Stimulated activated CD4-positive, alpha-beta T cell treated with anti-CD3 and anti-CD28 coated beads, TNF-alpha, amount 100 ng/mL, for 24 hours (primary cell): ENCODE data around the gene TBC1D1.

Source experiments
- DNase-seq, 3 experiments: peaks; one replicate each; pipeline ENCODE4 v3.0.0-alpha.2; 2020; ENCODE audit warnings: low read depth in 3 of 3

TBC1D1 gene

GRCh38 chr4:38125816-38126215, 234.9 kb downstream of the TBC1D1 start:
- DNase-seq: no peak

DNA sequence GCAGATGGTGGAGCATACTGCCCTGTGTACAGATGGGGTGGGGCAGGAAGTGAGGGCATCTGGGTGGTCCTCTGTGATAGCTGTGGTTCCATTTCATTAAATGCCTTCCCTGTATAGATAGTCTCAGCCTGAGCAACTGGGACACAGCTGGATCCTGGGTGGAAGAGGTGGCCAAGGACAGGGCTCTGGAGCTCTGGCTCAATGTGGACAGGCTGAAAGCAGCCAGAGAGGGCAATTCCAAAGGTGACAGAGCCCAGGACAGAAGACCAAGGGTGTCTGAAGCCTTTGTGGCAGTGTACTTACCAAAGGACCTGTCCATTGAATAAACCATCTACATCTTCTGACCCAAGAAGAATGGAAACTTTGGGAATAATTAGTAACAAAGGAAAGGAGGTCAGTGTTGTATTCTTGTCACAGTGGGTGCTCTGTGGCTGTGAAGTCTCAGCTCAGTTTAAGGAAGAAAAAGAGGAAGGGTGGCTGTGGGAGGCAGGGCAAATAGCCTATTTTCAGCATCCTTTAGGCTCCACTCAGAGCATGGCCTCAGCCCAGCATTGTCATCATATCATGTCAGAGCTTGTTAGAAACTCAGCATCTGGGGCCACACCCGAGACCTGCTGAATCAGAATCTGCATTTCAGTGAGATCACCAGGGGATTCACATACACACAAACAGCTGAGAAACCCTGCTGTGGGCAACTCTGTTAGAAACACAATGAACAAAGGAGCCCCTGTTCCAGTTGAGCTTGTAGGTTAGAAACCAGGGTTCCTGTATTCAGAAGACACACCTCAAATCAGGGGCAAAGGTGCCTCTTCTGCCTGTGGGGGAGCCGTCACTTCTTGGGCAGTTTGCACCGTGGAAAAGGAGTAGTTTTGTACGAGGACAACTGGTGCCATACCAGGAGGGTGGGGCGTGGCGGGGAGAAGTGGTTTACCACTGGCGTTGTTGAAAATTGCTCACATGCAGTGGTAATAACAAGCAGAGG, 237.9 kb downstream of the TBC1D1 start:
- DNase-seq: peak; percentile 39 to 69 (median 66)

DNA sequence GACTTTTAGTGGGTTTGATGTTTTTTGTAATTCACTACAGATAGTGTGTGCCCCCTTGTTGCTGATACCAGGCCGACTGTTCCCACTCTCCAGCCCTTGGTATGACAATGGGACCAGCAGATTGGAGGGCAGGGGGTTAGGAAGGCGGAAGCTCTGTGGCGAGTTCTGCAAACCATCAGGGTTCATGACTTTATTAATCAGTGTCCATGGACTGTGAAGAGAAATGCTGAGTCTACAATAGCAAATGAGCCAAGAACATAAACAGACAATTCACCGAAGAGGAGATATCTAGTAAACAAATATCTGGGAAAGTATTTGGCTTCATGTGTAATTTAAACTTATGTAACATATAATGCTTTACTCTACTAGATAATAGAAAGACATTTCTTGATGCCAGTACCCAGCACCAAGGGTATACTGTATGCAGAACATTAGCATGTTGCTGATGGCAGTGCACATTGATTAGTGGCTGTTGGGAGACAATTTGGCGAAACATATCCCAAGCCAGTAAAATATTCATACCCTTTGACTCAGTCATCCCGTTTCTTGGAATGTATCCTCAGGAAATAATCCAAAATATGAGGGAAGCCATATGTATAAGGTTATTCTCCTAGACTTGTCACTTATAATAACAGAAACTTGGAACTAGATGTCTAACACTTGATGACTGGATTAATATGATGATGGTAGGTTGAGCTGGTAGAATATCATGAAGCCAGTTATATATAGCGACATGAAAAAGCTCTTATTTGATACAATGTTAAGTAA, 238.8 kb downstream of the TBC1D1 start:
- no peak for DNase-seq

- DNase-seq: no peak
Observed at GRCh38 chr4:38130884-38131283, 240.0 kb downstream of the TBC1D1 start.

GRCh38 chr4:38131371-38132091, 240.6 kb downstream of the TBC1D1 start:
- peak; percentile 51 to 80 (median 75) for DNase-seq

DNA sequence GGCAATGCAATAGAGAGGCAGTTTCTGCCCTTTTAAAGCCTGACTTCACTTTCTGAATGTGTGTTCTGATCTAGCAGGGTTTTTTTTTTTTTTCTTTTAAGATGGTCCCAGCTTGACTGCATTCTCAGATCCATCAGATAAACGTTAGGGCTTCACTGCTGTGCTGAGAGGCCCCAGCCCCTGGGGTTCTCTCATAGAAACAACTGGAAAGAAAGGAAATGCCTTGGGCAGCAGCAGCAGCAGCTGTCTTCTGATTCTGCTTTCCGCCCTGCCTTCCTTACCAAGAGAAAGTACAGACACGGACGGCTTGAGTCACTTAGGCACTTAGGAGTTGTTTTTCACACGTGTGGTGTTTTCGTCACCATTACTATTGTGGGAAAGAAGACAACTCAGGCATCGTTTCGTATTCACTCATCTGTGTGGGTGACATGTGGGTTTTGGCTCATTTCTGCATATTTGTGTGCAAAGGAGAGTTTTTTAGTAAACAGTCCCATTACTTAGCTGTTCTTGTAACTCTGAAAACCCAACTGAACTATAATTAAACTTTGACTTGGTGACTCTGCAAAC, 241.3 kb downstream of the TBC1D1 start:
- peak; percentile 58 to 80 (median 65) for DNase-seq

DNA sequence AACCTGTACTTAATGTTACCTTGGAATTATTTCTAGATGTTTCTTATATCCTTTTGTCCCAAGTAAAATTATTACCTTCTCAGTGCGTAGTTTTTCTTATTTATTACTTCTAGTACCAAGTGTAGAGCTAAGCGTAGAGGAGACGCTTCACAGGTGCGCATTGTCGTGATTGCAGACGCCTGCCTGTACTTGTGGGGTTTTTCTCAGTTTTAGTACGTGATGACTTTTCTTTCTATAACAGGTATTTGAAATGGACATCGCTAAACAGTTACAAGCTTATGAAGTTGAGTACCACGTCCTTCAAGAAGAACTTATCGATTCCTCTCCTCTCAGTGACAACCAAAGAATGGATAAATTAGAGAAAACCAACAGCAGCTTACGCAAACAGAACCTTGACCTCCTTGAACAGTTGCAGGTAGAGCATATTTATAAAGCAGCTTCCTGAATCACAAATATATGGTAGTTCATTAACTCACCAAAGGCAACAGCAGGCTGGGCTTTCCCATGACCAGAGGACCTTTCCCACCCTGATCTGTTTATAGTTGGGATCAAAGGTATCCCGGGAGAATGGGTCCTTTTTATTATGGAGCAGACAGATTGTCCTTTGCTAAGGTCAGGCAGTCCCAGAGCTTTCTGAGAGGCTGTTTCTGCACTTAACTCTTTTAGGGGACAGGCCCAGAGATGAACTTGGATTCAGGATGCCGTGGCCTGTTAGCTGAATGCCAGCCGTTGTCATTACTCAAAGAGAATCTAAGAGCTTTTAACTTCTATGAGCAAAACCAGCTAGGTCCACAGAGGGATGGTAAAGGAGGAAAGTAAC, 242.2 kb downstream of the TBC1D1 start:
- no peak for DNase-seq

DNA sequence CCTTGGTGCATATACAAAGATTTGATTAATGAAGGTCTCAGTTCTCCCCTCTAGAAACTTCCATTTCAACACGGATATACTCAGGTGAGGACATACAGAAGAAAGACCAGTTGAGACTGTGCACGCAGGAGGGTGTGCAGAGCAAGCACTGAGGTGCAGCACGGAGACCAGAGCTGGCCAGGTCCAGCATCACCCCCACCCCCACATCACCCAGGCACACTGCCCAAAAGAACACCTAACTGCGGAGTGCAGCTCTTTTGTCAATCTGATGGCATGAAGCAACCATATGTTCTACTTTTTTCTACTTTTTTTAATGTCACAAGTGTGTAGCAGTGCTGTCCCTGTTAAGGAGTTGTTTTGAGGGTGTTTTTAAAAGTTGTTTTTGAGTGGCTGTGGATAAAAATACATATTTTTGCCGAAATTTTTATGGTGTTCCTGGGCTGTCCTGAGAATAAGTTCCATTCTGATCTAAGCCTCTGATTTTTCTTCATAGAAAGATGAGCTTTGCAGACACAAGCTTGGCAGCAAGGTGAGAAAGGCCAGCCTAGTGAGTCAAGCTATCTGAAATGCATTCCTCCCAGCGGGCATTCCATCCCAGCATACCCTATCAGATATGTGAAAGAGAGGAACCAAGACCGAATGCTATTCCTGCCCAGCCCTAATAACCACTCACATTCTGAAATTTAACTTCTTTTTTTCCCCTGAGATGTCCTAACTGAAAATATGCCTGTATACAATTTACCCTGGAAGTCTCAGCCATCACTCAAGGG, 243.0 kb downstream of the TBC1D1 start:
- no peak for DNase-seq

DNA sequence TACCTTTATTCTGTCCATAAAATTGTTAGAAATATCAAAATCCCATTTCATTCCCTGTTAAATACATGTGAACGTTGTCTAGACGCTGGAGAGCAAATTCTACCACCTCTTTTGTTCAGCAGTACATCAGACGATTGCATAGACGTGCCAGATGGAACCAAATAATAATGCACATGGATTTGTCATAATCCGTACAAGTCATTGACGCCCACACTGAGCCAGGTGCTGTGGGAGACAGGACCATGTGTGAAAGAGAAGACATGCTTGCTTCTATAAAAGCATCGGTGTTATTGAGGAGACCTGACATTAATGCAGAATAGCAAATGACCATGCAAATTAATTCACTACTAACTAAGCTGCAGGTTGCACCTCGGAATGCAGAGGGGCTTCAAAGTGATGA, 244.3 kb downstream of the TBC1D1 start:
- DNase-seq: no peak

- no peak for DNase-seq
Observed at GRCh38 chr4:38136604-38137003, 245.7 kb downstream of the TBC1D1 start.

- no peak for DNase-seq
Observed at GRCh38 chr4:38137080-38137479, 246.2 kb downstream of the TBC1D1 start.

- no peak for DNase-seq
Observed at GRCh38 chr4:38138363-38138762, 247.5 kb downstream of the TBC1D1 start.

DNA sequence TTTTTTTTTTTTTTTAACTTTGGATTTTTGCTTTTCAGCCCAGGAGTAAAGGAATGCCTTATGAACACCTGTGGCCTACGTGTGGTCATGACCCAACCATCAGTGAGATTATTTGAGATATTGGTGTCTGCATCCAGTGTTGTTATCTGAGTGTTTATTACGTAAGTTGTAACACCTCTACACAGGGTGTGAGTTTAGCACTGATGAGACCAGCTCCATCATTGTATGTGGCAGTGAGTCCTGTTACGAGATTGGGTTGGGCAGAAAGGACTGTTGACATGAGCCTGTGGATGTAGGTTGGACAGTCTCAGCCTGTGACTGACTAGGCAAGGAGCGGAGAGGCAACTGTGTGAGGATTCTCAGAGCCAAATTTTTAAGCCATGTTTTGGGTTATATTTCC, 248.3 kb downstream of the TBC1D1 start:
- DNase-seq: no peak

DNA sequence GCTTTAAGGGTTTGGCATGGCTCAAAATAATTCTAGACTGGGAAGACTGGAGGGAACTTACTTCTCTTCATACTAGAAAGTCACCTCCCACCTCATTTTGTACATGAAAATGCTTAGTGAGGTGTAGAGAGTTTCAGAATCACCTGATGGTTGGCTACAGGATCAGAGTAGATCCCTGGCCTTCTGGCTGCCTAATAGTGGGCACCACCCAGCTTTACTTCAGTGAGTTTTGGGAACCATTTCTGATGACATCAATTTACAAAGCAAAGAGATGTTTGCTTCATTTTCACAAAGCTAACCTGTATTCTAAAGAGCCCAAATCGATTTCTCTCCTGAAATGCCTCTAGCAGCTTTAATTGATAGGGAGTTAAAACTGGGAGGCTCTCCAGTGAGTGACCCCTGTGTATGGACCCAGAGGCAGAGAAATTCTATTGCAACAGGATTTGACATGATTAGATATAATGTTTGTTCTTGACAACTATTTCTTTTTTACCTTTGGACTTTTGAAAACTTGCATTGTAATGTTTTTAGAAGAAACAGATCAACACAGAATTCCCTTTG, 249.8 kb downstream of the TBC1D1 start:
- no peak for DNase-seq

- no peak for DNase-seq
Observed at GRCh38 chr4:38141808-38142500, 251.1 kb downstream of the TBC1D1 start.

DNA sequence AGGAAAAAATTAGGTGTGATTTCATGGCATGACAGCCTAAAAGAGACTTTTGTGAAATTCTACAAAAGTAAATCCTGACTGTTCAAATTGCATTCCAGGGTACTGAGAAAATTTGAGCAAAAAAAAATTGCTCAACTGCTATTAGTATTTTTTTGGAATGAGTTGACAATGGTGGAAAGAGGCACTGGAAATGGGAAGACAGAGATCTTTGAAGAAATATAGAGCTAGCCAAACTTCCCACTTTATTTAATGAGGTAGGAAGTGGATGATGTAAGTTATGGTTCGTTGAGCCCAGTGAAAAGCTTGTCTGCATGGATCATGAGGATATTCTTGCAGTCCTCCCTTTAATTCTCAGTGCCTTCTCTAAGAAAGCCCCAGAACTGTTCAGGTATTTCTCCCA, 253.1 kb downstream of the TBC1D1 start:
- DNase-seq: no peak

DNA sequence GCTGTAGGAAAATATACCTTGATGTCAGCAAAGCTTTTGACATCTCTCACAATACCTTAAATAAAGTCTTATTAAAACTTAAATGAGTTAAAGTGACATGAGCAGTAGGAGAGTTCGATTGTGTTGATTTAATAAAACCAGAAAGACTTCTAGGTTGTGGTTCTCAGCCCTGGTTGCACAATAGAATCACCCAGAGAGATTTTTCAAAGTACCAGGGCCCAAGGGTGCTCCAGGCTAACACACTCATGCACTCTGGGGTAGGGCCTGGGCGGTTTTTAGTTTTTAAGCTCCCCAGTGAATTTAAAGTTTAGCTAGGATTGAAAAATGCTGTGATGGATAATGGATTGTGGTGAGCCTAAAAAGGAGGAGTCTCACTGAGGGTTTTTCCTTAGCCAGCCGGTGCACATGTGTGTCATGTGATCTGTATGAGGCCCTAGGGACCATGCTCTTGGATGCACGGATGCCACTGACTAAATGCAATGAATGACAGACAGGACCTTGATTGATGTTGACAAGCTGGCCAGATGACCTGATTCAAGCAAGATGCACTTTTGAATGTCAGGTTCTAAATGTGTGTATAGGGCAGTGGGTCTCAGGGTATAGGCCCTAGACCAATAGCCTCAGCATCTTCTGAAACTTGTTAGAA, 254.3 kb downstream of the TBC1D1 start:
- DNase-seq: no peak

GRCh38 chr4:38145741-38146140, 254.9 kb downstream of the TBC1D1 start:
- no peak for DNase-seq

DNA sequence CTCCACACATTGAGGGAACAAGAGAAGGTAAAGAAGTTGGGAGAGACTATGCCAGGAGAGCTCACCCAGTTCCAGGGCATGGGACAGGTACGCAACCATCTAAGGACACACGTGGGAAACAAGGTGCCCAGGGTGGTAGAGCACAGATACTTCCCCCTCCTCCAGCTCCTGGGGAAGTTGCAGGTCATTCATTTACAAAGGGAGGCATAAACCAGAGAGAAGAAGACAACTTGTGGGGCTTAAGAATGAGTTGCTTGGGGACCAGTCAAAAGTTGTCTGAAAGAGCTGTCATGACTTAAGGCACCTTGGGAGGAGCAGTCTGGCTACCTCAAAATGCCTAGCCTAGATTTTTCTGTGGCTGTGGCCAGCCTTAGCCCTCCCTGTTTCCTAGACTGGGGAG, 255.5 kb downstream of the TBC1D1 start:
- DNase-seq: no peak
